Ascending aorta (tissue), 2 donors: Measurements from ENCODE around the gene CLDN20. TPM values are rescaled to one million over a fixed set of nuclear protein-coding genes. Genes with fewer than 3 reads are reported as not detected.

ENCODE experiments used
- DNase-seq, 2 donors: peaks; one replicate each; pipeline ENCODE4 v3.0.0-alpha.2; 2019; ENCODE audit warnings: low spot score in 2 of 2
- H3K27ac ChIP-seq, 2 donors: fragments of 200-600 bp; sonication (generic); one replicate each; pipeline ENCODE4 v1.5.1; 2016 to 2017; ENCODE audit warnings: mild to moderate bottlenecking in 1 of 2
- H3K27me3 ChIP-seq: fragments of 200-600 bp; sonication (generic); one replicate; pipeline ENCODE4 v1.5.1; 2017
- H3K36me3 ChIP-seq, 2 donors: fragments of 200-600 bp; sonication (generic); one replicate each; pipeline ENCODE4 v1.5.1; 2016
- H3K4me1 ChIP-seq, 2 donors: fragments of 200-600 bp; sonication (generic); one replicate each; pipeline ENCODE4 v1.5.1; 2016 to 2017; ENCODE audit warnings: mild to moderate bottlenecking in 1 of 2
- H3K4me3 ChIP-seq, 2 donors: fragments of 200-600 bp; sonication (generic); one replicate each; pipeline ENCODE4 v1.5.1; 2016 to 2017; ENCODE audit warnings: mild to moderate bottlenecking in 1 of 2
- H3K9me3 ChIP-seq, 2 donors: fragments of 200-600 bp; sonication (generic); one replicate each; pipeline ENCODE4 v1.5.1; 2016
- CTCF ChIP-seq, 3 experiments: fragments of 200-600 bp in 2 of 3; fragments of 450-650 bp in 1 of 3; sonication (generic) in 2 of 3; IDR thresholded peaks; one replicate each; pipeline ENCODE4 v1.5.1; 2016 to 2019; ENCODE audit warnings: antibody characterized with exemption in 3 of 3, mild to moderate bottlenecking in 1 of 3, moderate library complexity in 1 of 3
- intact Hi-C: fragments of 100-400 bp; cut with DNase I; formaldehyde crosslinking; loops from one replicate; pipeline ENCODE4 v1.15.1; 2023
- total RNA-seq: library from RNA; depleted of rRNA; stranded (reverse); fragments of >200 nt; gene quantifications from one replicate; pipeline ENCODE4 v1.1.0, GENCODE V29; 2016

The CLDN20 gene
- total RNA-seq, 1 donor from 2014 or later: not detected

- no peaks in the 10 kb centered on the region for H3K27me3 ChIP-seq
- DNase-seq: no peak
- H3K9me3 ChIP-seq: no peaks in the 10 kb centered on the region
- no peak for TF ChIP-seq CTCF (IDR thresholded peaks at IDR 0.05)
- H3K27ac ChIP-seq: no peak overlapping the region
- peaks cover 22 to 39% of the 10 kb centered on the region in 2 donors for H3K36me3 ChIP-seq
- intact Hi-C loops: no loop called here
- H3K4me3 ChIP-seq: no peak overlapping the region
- H3K4me1 ChIP-seq: no peaks in the 10 kb centered on the region
These were observed 4.6 kb upstream of the CLDN20 start for GRCh38 chr6:155259204-155259603.

DNA sequence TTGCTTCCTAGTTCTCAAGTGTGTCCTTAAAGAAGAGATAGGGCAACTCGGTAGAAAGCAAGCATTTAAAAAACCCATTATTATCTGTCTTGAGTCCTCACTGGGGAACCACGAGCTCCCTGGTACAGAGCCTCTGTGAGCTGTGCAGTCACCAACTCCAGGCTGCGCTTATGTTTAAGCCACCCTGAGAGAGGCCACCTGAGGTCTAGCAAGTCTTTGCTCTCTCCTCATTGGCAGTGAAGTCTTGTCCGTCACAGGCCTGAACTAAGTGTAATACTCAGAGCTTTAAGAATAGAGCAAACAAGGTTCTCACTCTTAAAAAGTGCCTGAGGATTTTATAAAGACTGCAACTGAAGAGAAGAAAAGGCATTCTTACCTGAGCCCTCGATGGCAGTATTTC lies 3.9 kb upstream of the CLDN20 start:
- Histone ChIP-seq H3K27ac (no peak overlapping the region), H3K9me3 (no peaks in the 10 kb centered on the region), H3K4me1 (no peaks in the 10 kb centered on the region), H3K27me3 (no peaks in the 10 kb centered on the region), H3K4me3 (no peak overlapping the region), H3K36me3 (peaks cover 22 to 33% of the 10 kb centered on the region in 2 donors)
- no peak for TF ChIP-seq CTCF (IDR thresholded peaks at IDR 0.05)
- DNase-seq: no peak
- intact Hi-C loops: no loop called here

- no peak for TF ChIP-seq CTCF (IDR thresholded peaks at IDR 0.05)
- H3K36me3 ChIP-seq: peaks cover 22 to 35% of the 10 kb centered on the region in 2 donors
- H3K4me1 ChIP-seq: no peaks in the 10 kb centered on the region
- no peak overlapping the region for H3K27ac ChIP-seq
- H3K27me3 ChIP-seq: no peaks in the 10 kb centered on the region
- H3K9me3 ChIP-seq: no peaks in the 10 kb centered on the region
- intact Hi-C loops: no loop called here
- H3K4me3 ChIP-seq: no peak overlapping the region
- no peak for DNase-seq
These were observed 3.1 kb upstream of the CLDN20 start for GRCh38 chr6:155260686-155261085.

DNA sequence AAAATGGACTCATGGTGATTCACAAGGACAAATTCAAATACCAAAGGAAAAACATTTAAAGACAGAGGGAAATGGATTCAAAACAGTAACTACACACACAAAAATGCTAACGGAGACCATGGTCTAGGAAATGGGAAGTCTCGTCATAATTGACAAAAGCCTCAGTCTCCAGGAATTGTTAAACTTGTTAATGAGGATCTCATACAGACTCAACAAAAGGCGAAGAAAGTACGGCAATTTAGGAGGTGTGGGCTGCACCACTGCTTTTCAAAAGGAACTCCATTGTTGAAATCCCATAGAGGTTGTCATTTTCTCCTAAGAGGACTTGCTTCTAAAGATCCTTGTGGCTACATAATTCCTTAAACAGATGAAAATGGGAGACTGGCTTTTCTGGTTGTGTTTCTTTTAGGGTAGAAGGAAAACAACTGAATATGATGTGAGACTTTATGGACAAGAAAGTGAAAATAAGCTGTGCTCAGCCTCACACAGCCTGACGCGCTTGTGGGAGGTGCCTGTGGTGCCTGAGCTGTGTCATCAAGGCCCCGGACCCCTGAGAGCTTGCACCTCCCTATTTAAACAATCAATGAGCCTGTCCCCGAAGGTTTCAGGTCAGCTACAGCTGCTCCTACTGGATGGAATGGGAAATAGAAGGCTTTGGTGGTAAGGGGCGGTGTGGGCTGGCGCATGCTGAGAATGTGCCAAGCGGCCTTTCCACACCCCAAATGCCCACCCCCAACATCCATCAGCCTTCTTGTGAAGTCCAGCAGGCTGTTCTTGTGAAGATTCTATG lies 2.5 kb upstream of the CLDN20 start:
- intact Hi-C loops: no loop called here
- no peak overlapping the region for H3K4me3 ChIP-seq

GRCh38 chr6:155262655-155263054 lies 1.2 kb upstream of the CLDN20 start:
- Histone ChIP-seq H3K4me3 (no peak overlapping the region), H3K27ac (no peak overlapping the region), H3K27me3 (no peaks in the 10 kb centered on the region), H3K9me3 (no peaks in the 10 kb centered on the region), H3K4me1 (no peaks in the 10 kb centered on the region), H3K36me3 (peaks cover 20% of the 10 kb centered on the region in 2 donors)
- TF ChIP-seq CTCF (IDR thresholded peaks at IDR 0.05): no peak
- intact Hi-C loops: no loop called here
- no peak for DNase-seq

More for the DNA sequence above, 2.5 kb upstream of the CLDN20 start:
- no peak overlapping the region for H3K27ac ChIP-seq
- DNase-seq: no peak
- no peak for TF ChIP-seq CTCF (IDR thresholded peaks at IDR 0.05)
- H3K4me1 ChIP-seq: no peaks in the 10 kb centered on the region
- H3K27me3 ChIP-seq: no peaks in the 10 kb centered on the region
- peaks cover 22 to 33% of the 10 kb centered on the region in 2 donors for H3K36me3 ChIP-seq
- no peaks in the 10 kb centered on the region for H3K9me3 ChIP-seq
